CD4-positive, alpha-beta T cell treated with Interleukin-1 beta for 1 hour (primary cell): ENCODE data around the gene PRPF6.

Source experiments
- DNase-seq, 2 donors: peaks; one replicate each; pipeline ENCODE4 v3.0.0-alpha.2; 2020 to 2022

The PRPF6 gene

GRCh38 chr20:64065974-64066343 lies 85.0 kb downstream of the PRPF6 start:
- DNase-seq = peak; percentile 74 to 75

- DNase-seq = no peak
These were observed 86.2 kb downstream of the PRPF6 start for GRCh38 chr20:64067005-64067632.

GRCh38 chr20:64067733-64068307 lies 86.9 kb downstream of the PRPF6 start:
- no peak for DNase-seq

- no peak for DNase-seq
These were observed 87.7 kb downstream of the PRPF6 start for GRCh38 chr20:64068386-64069208.

GRCh38 chr20:64069209-64069613 lies 88.3 kb downstream of the PRPF6 start:
- DNase-seq = no peak

- DNase-seq = peak in 1 of 2 donors; percentile 29
These were observed 88.8 kb downstream of the PRPF6 start for GRCh38 chr20:64069614-64070243.

GRCh38 chr20:64070244-64070993 lies 89.5 kb downstream of the PRPF6 start:
- DNase-seq = no peak

GRCh38 chr20:64071341-64072332 lies 90.7 kb downstream of the PRPF6 start:
- no peak for DNase-seq

- DNase-seq = no peak
These were observed 91.6 kb downstream of the PRPF6 start for GRCh38 chr20:64072498-64073063.

GRCh38 chr20:64073476-64074183 lies 92.7 kb downstream of the PRPF6 start:
- no peak for DNase-seq

GRCh38 chr20:64074184-64074789 lies 93.4 kb downstream of the PRPF6 start:
- no peak for DNase-seq

GRCh38 chr20:64074963-64075362 lies 94.0 kb downstream of the PRPF6 start:
- DNase-seq = no peak

- DNase-seq = no peak
These were observed 94.6 kb downstream of the PRPF6 start for GRCh38 chr20:64075556-64075955.

- no peak for DNase-seq
These were observed 95.4 kb downstream of the PRPF6 start for GRCh38 chr20:64076061-64076997.

GRCh38 chr20:64077094-64077493 lies 96.2 kb downstream of the PRPF6 start:
- peak; percentile 37 to 61 for DNase-seq

- DNase-seq = no peak
These were observed 96.6 kb downstream of the PRPF6 start for GRCh38 chr20:64077541-64077875.

- peak; percentile 62 to 66 for DNase-seq
These were observed 97.1 kb downstream of the PRPF6 start for GRCh38 chr20:64077876-64078551.

- DNase-seq = no peak
These were observed 98.0 kb downstream of the PRPF6 start for GRCh38 chr20:64078934-64079272.
